K562 (cell line): ENCODE data around the gene CHST8. TPM values are rescaled to one million over a fixed set of nuclear protein-coding genes. Genes with fewer than 3 reads are reported as not detected.

Experiments used
- ATAC-seq: fragments of 200-7000 bp; cut with Tn5 transposase; 3 replicates; pipeline ENCODE4 v1.9.1; 2020; ENCODE audit warnings: moderate library complexity
- BruUV-seq: library from RNA; stranded (reverse); fragments of 400-500 nt; replicated peaks from 2 replicates; lab custom pipeline; 2021; lab: Mats Ljungman, UMichigan
- CTCF ChIA-PET: fragments of 300-600 bp; formaldehyde crosslinking; extraction: SDS; loops from one replicate; lab custom pipeline; 2021; ENCODE audit warnings: low intra/inter-chr PET ratio; lab: Yijun Ruan, JAX
- POLR2A ChIA-PET: fragments of 300-600, 350-650 bp; sonication (Branson Sonifier 250); formaldehyde crosslinking; extraction: SDS; loops from one replicate; lab custom pipeline; 2021; ENCODE audit warnings: antibody characterized with exemption, inconsistent platforms; lab: Yijun Ruan, JAX
- DNase-seq, 4 experiments: peaks; one replicate each; pipeline versions ENCODE4 v3.0.0 to v3.0.0-alpha.2; 2011 to 2018; ENCODE audit warnings: low spot score in 3 of 4, mixed read lengths in 3 of 4; ENCODE audit errors: extremely low read depth in 1 of 4
- FAIRE-seq: peaks from 2 replicates; lab custom pipeline; 2011; peaks lifted over from hg19 to GRCh38; lab: Jason Lieb, UNC
- H2AFZ ChIP-seq: 2 replicates; pipeline ENCODE4 v1.6.0; 2011; ENCODE audit warnings: low read depth, low read length, control low read depth, inconsistent platforms
- H3K27ac ChIP-seq: fragments of 200-600 bp; 3 replicates; pipeline ENCODE4 v1.8.0; 2011; ENCODE audit warnings: low read depth, mild to moderate bottlenecking, control low read depth, inconsistent platforms, low read length, moderate library complexity, mixed read lengths; ENCODE audit errors: extremely low read depth
- H3K27me3 ChIP-seq, 2 experiments: fragments of 300-600 bp in 1 of 2; 2 replicates in 1 of 2; 3 replicates in 1 of 2; pipeline versions ENCODE4 v1.6.0 to v1.8.0; 2011; ENCODE audit warnings: inconsistent platforms in 2 of 2, low read length in 2 of 2, mild to moderate bottlenecking in 1 of 2, mixed read lengths in 1 of 2, moderate library complexity in 1 of 2; ENCODE audit not compliant: control insufficient read depth in 2 of 2, insufficient read depth in 2 of 2
- H3K36me3 ChIP-seq: fragments of 300-600 bp; 3 replicates; pipeline ENCODE4 v1.8.0; 2011; ENCODE audit warnings: mild to moderate bottlenecking, low read length, inconsistent platforms; ENCODE audit not compliant: control insufficient read depth, insufficient read depth
- H3K4me1 ChIP-seq, 2 experiments: fragments of 200-600 bp in 1 of 2; replicated peaks in 1 of 2; 2 replicates in 1 of 2; 3 replicates in 1 of 2; pipeline versions ENCODE4 v1.5.1 to v1.8.0; 2011; ENCODE audit warnings: inconsistent platforms in 2 of 2, low read length in 2 of 2, mild to moderate bottlenecking in 1 of 2, mixed read lengths in 1 of 2, moderate library complexity in 1 of 2; ENCODE audit not compliant: control insufficient read depth in 2 of 2, insufficient read depth in 2 of 2
- H3K4me2 ChIP-seq: 2 replicates; pipeline ENCODE4 v1.6.1; 2011; ENCODE audit warnings: low read length, control low read depth, inconsistent platforms, mixed read lengths; ENCODE audit not compliant: insufficient read depth
- H3K4me3 ChIP-seq: fragments of 200-600 bp; sonication (generic), shearing (Covaris generic); 2 replicates; pipeline ENCODE4 v1.5.1; 2016; ENCODE audit warnings: control low read depth, inconsistent platforms
- H3K79me2 ChIP-seq: fragments of 200-600 bp; 3 replicates; pipeline ENCODE4 v1.8.0; 2011; ENCODE audit warnings: low read length, inconsistent platforms; ENCODE audit not compliant: control insufficient read depth, insufficient read depth
- H3K9ac ChIP-seq, 2 experiments: 2 replicates each; pipeline versions ENCODE4 v1.6.0 to v1.6.1; 2011; ENCODE audit warnings: low read depth in 2 of 2, low read length in 2 of 2, control low read depth in 1 of 2, inconsistent platforms in 1 of 2, mild to moderate bottlenecking in 1 of 2, mixed read lengths in 1 of 2; ENCODE audit not compliant: insufficient read depth in 1 of 2
- H3K9me1 ChIP-seq: one replicate; pipeline ENCODE4 v1.6.0; 2011; ENCODE audit warnings: inconsistent platforms, mild to moderate bottlenecking, low read length, moderate library complexity; ENCODE audit not compliant: control insufficient read depth, insufficient read depth
- H3K9me3 ChIP-seq: replicated peaks from 2 replicates; pipeline ENCODE4 v1.5.1; 2011; ENCODE audit warnings: low read depth, low read length, inconsistent platforms; ENCODE audit not compliant: control insufficient read depth, insufficient read depth
- H4K20me1 ChIP-seq: replicated peaks from 2 replicates; pipeline ENCODE4 v1.6.1; 2011; ENCODE audit warnings: low read length, inconsistent platforms, mixed read lengths; ENCODE audit not compliant: control insufficient read depth, insufficient read depth
- ASH1L ChIP-seq: fragments of 450-650 bp; IDR thresholded peaks from 2 replicates; pipeline ENCODE4 v1.6.1; 2018; ENCODE audit warnings: borderline replicate concordance, mild to moderate bottlenecking, low read depth; ENCODE audit not compliant: partially characterized antibody
- ATF4 ChIP-seq: fragments of 450-650 bp; formaldehyde crosslinking; IDR thresholded peaks from 2 replicates; pipeline ENCODE4 v1.4.0; 2022; ENCODE audit warnings: mild to moderate bottlenecking, moderate library complexity
- BRCA1 ChIP-seq, 2 experiments: fragments of 450-650 bp in 1 of 2; sonication (generic) in 1 of 2; formaldehyde crosslinking in 1 of 2; IDR thresholded peaks; 2 replicates each; pipeline versions ENCODE4 v1.5.0 to v1.6.1; 2017 to 2020; ENCODE audit warnings: mild to moderate bottlenecking in 1 of 2, missing genetic modification reagents in 1 of 2
- KLF16 ChIP-seq: IDR thresholded peaks from 2 replicates; pipeline ENCODE4 v1.6.1; 2016; ENCODE audit warnings: antibody characterized with exemption
- KLF6 ChIP-seq: fragments of 250-450 bp; sonication (Bioruptor Pico); IDR thresholded peaks from 2 replicates; pipeline ENCODE4 v1.4.0; 2020; ENCODE audit warnings: mild to moderate bottlenecking, moderate library complexity, borderline replicate concordance
- NFRKB ChIP-seq: fragments of 450-650 bp; IDR thresholded peaks from 2 replicates; pipeline ENCODE4 v1.6.1; 2016; ENCODE audit warnings: low read depth
- RFX7 ChIP-seq: fragments of 250-450 bp; sonication (Bioruptor Pico); IDR thresholded peaks from 2 replicates; pipeline ENCODE4 v1.5.1; 2021; ENCODE audit warnings: mild to moderate bottlenecking
- SIX5 ChIP-seq, 2 experiments: IDR thresholded peaks; 2 replicates each; pipeline ENCODE4 v1.6.1; 2011; ENCODE audit warnings: low read length in 2 of 2, borderline replicate concordance in 1 of 2, low read depth in 1 of 2, mild to moderate bottlenecking in 1 of 2, moderate library complexity in 1 of 2; ENCODE audit not compliant: insufficient read depth in 1 of 2
- SMAD3 ChIP-seq: fragments of 450-650 bp; formaldehyde crosslinking; conservative IDR thresholded peaks from 2 replicates; pipeline ENCODE4 v1.4.0; 2020; ENCODE audit warnings: mild to moderate bottlenecking
- ZNF785 ChIP-seq: fragments of 250-450 bp; sonication (Bioruptor Pico); IDR thresholded peaks from 2 replicates; pipeline ENCODE4 v1.4.0; 2020; ENCODE audit warnings: mild to moderate bottlenecking
- WGBS: fragments of 100-300 bp; shearing (Covaris generic); methylation state at CpG from one replicate; pipeline ENCODE4 v1.1.6; 2016; ENCODE audit warnings: low coverage, mixed read lengths; ENCODE audit not compliant: insufficient coverage; ENCODE audit errors: missing lambda C conversion rate; 5-methylcytosine and 5-hydroxymethylcytosine counted together
- in situ Hi-C: fragments of 300-500 bp; cut with MboI; formaldehyde crosslinking; loops from 4 replicates; pipeline ENCODE4 v1.15.0; 2018; ENCODE audit warnings: inconsistent platforms, mixed read lengths
- intact Hi-C: fragments of 100-400 bp; cut with micrococcal nuclease; formaldehyde crosslinking; loops from 2 replicates; pipeline ENCODE4 v1.14.2; 2022
- polyA plus RNA-seq, 8 experiments: library from polyadenylated mRNA; depleted of rRNA in 4 of 8; stranded (reverse) in 5 of 8; unstranded in 3 of 8; fragments of >200 nt; fragmentation: Nextera tagmentation in 2 of 8; fragmentation: Illumina TruSeq in 1 of 8; extraction: Ambion mirVana in 2 of 8; extraction: Trizol in 1 of 8; gene quantifications; 2 replicates each; pipeline versions ENCODE4 v1.2.1 to v1.2.3, GENCODE V29; 2011 to 2014; ENCODE audit warnings: inconsistent platforms in 1 of 8, missing spikeins in 1 of 8
- total RNA-seq, 7 experiments: library from RNA; depleted of rRNA in 6 of 7; stranded (reverse); fragments of >200 nt in 6 of 7; fragmentation: Illumina TruSeq in 2 of 7; extraction: Trizol in 2 of 7; gene quantifications; 2 replicates each; pipeline versions ENCODE4 v1.2.1 to v1.2.3, GENCODE V29; 2011 to 2021; ENCODE audit warnings: low replicate concordance in 1 of 7

CHST8 gene
- total and polyA plus RNA-seq, 9 of the 15 experiments (the other 6 are each of a cell fraction or from before 2014, with no cell fraction given), result 0.11 TPM; not detected in 8

DNA sequence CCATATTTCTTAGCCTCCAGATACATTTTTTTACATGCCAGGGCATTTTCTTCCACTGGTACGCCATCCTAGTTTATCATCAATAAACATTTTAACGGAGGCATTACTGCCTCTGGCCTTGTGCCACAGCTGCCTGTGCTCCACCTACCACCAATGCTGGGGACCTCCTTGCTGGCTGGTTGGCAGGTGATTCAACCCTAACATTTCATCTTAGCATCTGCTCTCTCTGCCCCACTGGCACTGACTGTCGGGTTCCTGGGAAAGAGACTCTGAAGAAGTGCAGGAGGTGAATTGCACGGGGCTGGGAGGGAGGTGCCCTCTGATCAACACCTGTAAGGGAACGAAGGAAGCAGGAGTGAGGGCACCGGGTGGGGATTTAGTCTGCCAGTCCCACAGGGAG lies 123.5 kb downstream of the CHST8 start:
- H3K27ac ChIP-seq, result no peak overlapping the region
- ATAC-seq (no peak), FAIRE-seq (no peak), DNase-seq (no peak)
- H3K9me1 ChIP-seq, result peaks cover 4% of the 10 kb centered on the region
- no peak overlapping the region for H3K4me2 ChIP-seq
- peaks cover 0 to 11% of the 10 kb centered on the region in 2 experiments; a peak in 3 of 5 replicates for H3K27me3 ChIP-seq
- 0% methylated on average over 6 of the region's 6 CpGs for WGBS
- H3K9ac ChIP-seq, result no peak overlapping the region
- no peak overlapping the region for H3K4me3 ChIP-seq
- POLR2A ChIA-PET, result no interaction called here
- H2AFZ ChIP-seq, result no peak overlapping the region
- no peaks in the 10 kb centered on the region for H3K79me2 ChIP-seq
- H4K20me1 ChIP-seq, result peaks cover 9% of the 10 kb centered on the region
- intact Hi-C loops (no loop called here), in situ Hi-C loops (no loop called here)
- CTCF ChIA-PET, result interaction anchor here (0.5 kb wide), 1 partner anchor 264 kb away, joined by 3 read pairs; no protein-coding TSS in a partner anchor
- no peaks in the 10 kb centered on the region for H3K9me3 ChIP-seq
- no peaks in the 10 kb centered on the region for H3K36me3 ChIP-seq
- no TSS peak for BruUV-seq
- no peaks in the 10 kb centered on the region for H3K4me1 ChIP-seq
- TF ChIP-seq KLF16, result no peak
- no peak for TF ChIP-seq ATF4
- no peak for TF ChIP-seq RFX7
- no peak for TF ChIP-seq ASH1L
- TF ChIP-seq ZNF785 (CRISPR knock-in tag), result no peak
- no peak for TF ChIP-seq SIX5 (IDR thresholded peaks at IDR 0.05; ENCODE audit: borderline replicate concordance in 1 of 2, insufficient read depth in 1 of 2, low read depth in 1 of 2, low read length in 2 of 2)
- no peak for TF ChIP-seq BRCA1 (IDR thresholded peaks at IDR 0.05)
- no peak for TF ChIP-seq BRCA1 (CRISPR knock-in tag; IDR thresholded peaks at IDR 0.05)
- TF ChIP-seq KLF6 (CRISPR knock-in tag), result no peak
- TF ChIP-seq SMAD3 (CRISPR knock-in tag), result no peak
- TF ChIP-seq NFRKB, result no peak
